ENCODE measurements around the gene ARHGEF4.

ARHGEF4 gene

GRCh38 chr2:130850788-130851623 is 14.3 kb downstream of the ARHGEF4 start:
- H3K4me3 ChIP-seq (ENCODE audit: low read length): no peak overlapping the region
- TF ChIP-seq CTCF (conservative IDR thresholded peaks at IDR 0.05; ENCODE audit: low read depth, low read length): no peak
- no peak for DNase-seq (ENCODE audit: low read depth)

- DNase-seq (ENCODE audit: low read depth): no peak
- no peak overlapping the region for H3K4me3 ChIP-seq (ENCODE audit: low read length)
- TF ChIP-seq CTCF (conservative IDR thresholded peaks at IDR 0.05; ENCODE audit: low read depth, low read length): no peak
Measured at GRCh38 chr2:130851624-130852382, 15.1 kb downstream of the ARHGEF4 start.

- no peak for DNase-seq (ENCODE audit: low read depth)
- H3K4me3 ChIP-seq (ENCODE audit: low read length): no peak overlapping the region
- TF ChIP-seq CTCF (conservative IDR thresholded peaks at IDR 0.05; ENCODE audit: low read depth, low read length): no peak
Measured at GRCh38 chr2:130852521-130853115, 15.9 kb downstream of the ARHGEF4 start.

GRCh38 chr2:130853391-130853790 is 16.7 kb downstream of the ARHGEF4 start:
- no peak for DNase-seq (ENCODE audit: low read depth)
- H3K4me3 ChIP-seq (ENCODE audit: low read length): no peak overlapping the region
- TF ChIP-seq CTCF (conservative IDR thresholded peaks at IDR 0.05; ENCODE audit: low read depth, low read length): no peak

DNA sequence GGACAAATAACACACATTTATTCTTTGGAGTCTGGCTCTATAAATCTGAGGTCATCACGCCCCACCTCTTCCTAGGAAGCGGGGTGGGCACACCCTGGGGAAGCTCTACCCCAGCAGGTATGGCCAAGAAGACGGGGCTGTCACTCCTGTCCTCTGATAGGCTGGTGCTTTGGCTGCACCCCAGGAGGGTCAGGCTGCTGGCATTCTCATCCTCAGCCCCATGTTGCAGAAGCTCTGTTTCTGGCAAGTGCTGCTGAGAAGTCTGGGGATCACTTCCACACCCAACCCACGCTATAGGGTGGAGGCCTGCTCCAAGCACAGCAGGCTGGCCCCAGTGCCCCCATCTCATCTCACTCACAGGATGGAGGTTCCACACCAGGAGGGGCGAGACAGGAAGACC is 17.6 kb downstream of the ARHGEF4 start:
- no peak overlapping the region for H3K4me3 ChIP-seq (ENCODE audit: low read length)
- TF ChIP-seq CTCF (conservative IDR thresholded peaks at IDR 0.05; ENCODE audit: low read depth, low read length): no peak
- DNase-seq (ENCODE audit: low read depth): no peak

DNA sequence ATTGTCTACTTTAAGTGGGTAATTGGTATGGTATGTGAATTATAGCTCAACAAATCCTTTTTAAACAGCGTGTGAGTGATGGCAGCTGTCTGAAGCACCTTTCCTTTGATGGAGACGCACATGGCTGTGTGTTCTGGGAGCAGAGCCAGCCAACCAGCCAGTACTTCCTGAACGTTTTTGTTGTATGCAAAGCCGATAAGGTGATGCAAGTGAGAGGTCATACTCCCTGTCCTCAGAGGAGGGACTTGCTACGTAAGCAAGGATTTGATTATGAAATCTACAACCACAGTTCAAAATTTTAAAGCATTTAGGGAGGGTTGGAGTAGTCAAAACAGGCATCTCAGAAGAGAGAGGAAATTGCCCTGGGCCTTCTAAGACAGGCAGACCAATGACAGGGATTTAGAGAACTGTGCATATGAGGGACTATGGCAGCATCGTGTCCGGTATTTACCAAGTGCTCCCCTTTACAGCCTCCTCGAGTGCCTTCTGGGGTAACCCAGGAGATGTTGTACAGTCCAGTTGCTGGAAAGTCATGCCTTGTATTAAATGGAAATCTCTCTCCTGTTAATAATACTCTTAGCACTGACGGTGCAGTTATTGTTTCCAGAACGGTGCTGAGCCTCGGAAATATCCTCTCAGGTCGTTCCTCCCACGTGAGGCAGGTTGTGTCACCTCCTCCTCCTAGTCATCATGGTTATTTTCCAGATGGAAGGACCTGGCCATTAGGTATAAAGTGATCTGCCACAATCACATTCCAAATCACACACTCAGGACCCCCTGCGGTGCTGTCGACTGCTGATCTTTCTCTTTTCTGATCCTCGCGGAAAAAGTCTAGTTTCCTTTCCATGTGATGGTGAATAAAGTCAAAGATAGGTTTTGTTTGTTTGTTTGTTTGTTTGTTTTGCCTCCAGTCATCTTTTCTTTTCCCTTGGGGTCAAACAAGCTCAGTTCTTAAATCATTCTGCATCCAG is 28.4 kb downstream of the ARHGEF4 start:
- DNase-seq (ENCODE audit: low read depth): peak; percentile 46
- TF ChIP-seq CTCF (conservative IDR thresholded peaks at IDR 0.05; ENCODE audit: low read depth, low read length): no peak
- H3K4me3 ChIP-seq (ENCODE audit: low read length): no peak overlapping the region

Measured in retinal pigment epithelial cell (primary cell).